HCT116 (cell line): Measurements from ENCODE around the gene VEGFD. TPM values are rescaled to one million over a fixed set of nuclear protein-coding genes. Genes with fewer than 3 reads are reported as not detected.

ENCODE experiments used
- ATAC-seq: fragments of 200-7000 bp; cut with Tn5 transposase; 2 replicates; pipeline ENCODE4 v1.9.1; 2020; ENCODE audit warnings: mild to moderate bottlenecking, moderate library complexity
- BruUV-seq: library from RNA; stranded (reverse); fragments of 400-500 nt; replicated peaks from 2 replicates; lab custom pipeline; 2021; lab: Mats Ljungman, UMichigan
- CTCF ChIA-PET: fragments of 300-600 bp; sonication (Branson Sonifier 250); formaldehyde crosslinking; loops from one replicate; lab custom pipeline; 2021; ENCODE audit warnings: antibody characterized with exemption; lab: Charles Lee
- POLR2A ChIA-PET: fragments of 300-600, 350-600 bp; sonication (Branson Sonifier 250); formaldehyde crosslinking; loops from one replicate; lab custom pipeline; 2021; ENCODE audit warnings: antibody characterized with exemption; lab: Charles Lee
- RAD21 ChIA-PET, 2 experiments: fragments of 300-600 bp; sonication (Branson Sonifier 250); formaldehyde crosslinking; loops; one replicate each; lab custom pipeline; 2023; ENCODE audit warnings: low total read pairs in 2 of 2; ENCODE audit not compliant: uncharacterized antibody in 2 of 2, unreplicated experiment in 2 of 2, low non-redundant PET in 1 of 2; lab: Charles Lee
- DNase-seq: peaks from one replicate; pipeline ENCODE4 v3.0.0-alpha.2; 2010; ENCODE audit warnings: low read depth, low spot score
- H2AFZ ChIP-seq: fragments of 200-600 bp; shearing (Covaris generic), sonication (generic); 2 replicates; pipeline ENCODE4 v1.6.1; 2017; ENCODE audit warnings: low read depth, mixed run types, mixed read lengths, antibody characterized with exemption, low read length; ENCODE audit not compliant: poor library complexity, severe bottlenecking
- H3K27ac ChIP-seq: 2 replicates; pipeline ENCODE4 v1.5.1; 2012; ENCODE audit warnings: low read depth, low read length
- H3K27me3 ChIP-seq: fragments of 200-600 bp; sonication (generic); 2 replicates; pipeline ENCODE4 v1.6.1; 2016; ENCODE audit warnings: mixed run types, low read length, mixed read lengths; ENCODE audit not compliant: insufficient read depth
- H3K36me3 ChIP-seq, 2 experiments: fragments of 200-500 bp in 1 of 2; fragments of 200-600 bp in 1 of 2; sonication (Bioruptor generic) in 1 of 2; sonication (generic) in 1 of 2; 2 replicates each; pipeline versions ENCODE4 v1.5.1 to v1.6.1; 2014 to 2016; ENCODE audit warnings: low read length in 2 of 2, inconsistent platforms in 1 of 2, mixed read lengths in 1 of 2, mixed run types in 1 of 2; ENCODE audit not compliant: insufficient read depth in 2 of 2, control insufficient read depth in 1 of 2
- H3K4me1 ChIP-seq, 2 experiments: fragments of 200-600 bp in 1 of 2; sonication (generic) in 1 of 2; 2 replicates each; pipeline versions ENCODE4 v1.5.1 to v1.6.1; 2012 to 2017; ENCODE audit warnings: low read length in 2 of 2, inconsistent platforms in 1 of 2, mild to moderate bottlenecking in 1 of 2, mixed read lengths in 1 of 2, mixed run types in 1 of 2, moderate library complexity in 1 of 2; ENCODE audit not compliant: insufficient read depth in 2 of 2, control insufficient read depth in 1 of 2
- H3K4me2 ChIP-seq: fragments of 200-600 bp; sonication (generic); 2 replicates; pipeline ENCODE4 v1.6.1; 2017; ENCODE audit warnings: mixed run types, low read length, mixed read lengths
- H3K4me3 ChIP-seq, 2 experiments: fragments of 200-600 bp in 1 of 2; sonication (generic) in 1 of 2; replicated peaks in 1 of 2; 2 replicates each; pipeline ENCODE4 v1.5.1; 2011 to 2016; ENCODE audit warnings: low read length in 2 of 2, control low read depth in 1 of 2, low read depth in 1 of 2, mild to moderate bottlenecking in 1 of 2, mixed read lengths in 1 of 2, mixed run types in 1 of 2
- H3K79me2 ChIP-seq: fragments of 200-600 bp; sonication (generic); 2 replicates; pipeline ENCODE4 v1.6.1; 2017; ENCODE audit warnings: mild to moderate bottlenecking, mixed run types, low read length, moderate library complexity, mixed read lengths; ENCODE audit not compliant: insufficient read depth
- H3K9ac ChIP-seq: fragments of 200-600 bp; sonication (generic); 2 replicates; pipeline ENCODE4 v1.6.1; 2016; ENCODE audit warnings: low read length, mixed read lengths
- H3K9me2 ChIP-seq: fragments of 200-600 bp; sonication (generic), shearing (Covaris generic); 2 replicates; pipeline ENCODE4 v1.6.1; 2017; ENCODE audit warnings: mixed run types, mild to moderate bottlenecking, moderate library complexity; ENCODE audit not compliant: insufficient read depth
- H3K9me3 ChIP-seq, 2 experiments: fragments of 200-500 bp in 1 of 2; fragments of 200-600 bp in 1 of 2; sonication (Bioruptor generic) in 1 of 2; sonication (generic) in 1 of 2; 2 replicates each; pipeline ENCODE4 v1.6.1; 2014 to 2017; ENCODE audit warnings: low read length in 2 of 2, mixed read lengths in 2 of 2, inconsistent platforms in 1 of 2, low read depth in 1 of 2, mild to moderate bottlenecking in 1 of 2, mixed run types in 1 of 2, moderate library complexity in 1 of 2; ENCODE audit not compliant: control insufficient read depth in 1 of 2, insufficient read depth in 1 of 2
- H4K20me1 ChIP-seq: fragments of 200-600 bp; sonication (generic), shearing (Covaris generic); 2 replicates; pipeline ENCODE4 v1.6.1; 2017; ENCODE audit warnings: mixed run types, mild to moderate bottlenecking, moderate library complexity; ENCODE audit not compliant: insufficient read depth
- CBX3 ChIP-seq: IDR thresholded peaks from 2 replicates; pipeline ENCODE4 v1.6.1; 2012; ENCODE audit warnings: low read depth
- CTCF ChIP-seq, 3 experiments: fragments of 200-600 bp in 1 of 3; sonication (generic) in 1 of 3; IDR thresholded peaks in 2 of 3; conservative IDR thresholded peaks in 1 of 3; 2 replicates each; pipeline ENCODE4 v1.5.1; 2012 to 2017; ENCODE audit warnings: low read depth in 2 of 3, low read length in 2 of 3, antibody characterized with exemption in 1 of 3, borderline replicate concordance in 1 of 3, control low read depth in 1 of 3, mild to moderate bottlenecking in 1 of 3, mixed read lengths in 1 of 3, mixed run types in 1 of 3, moderate library complexity in 1 of 3; ENCODE audit not compliant: insufficient read depth in 1 of 3
- EGR1 ChIP-seq: IDR thresholded peaks from 2 replicates; pipeline ENCODE4 v1.6.1; 2012; ENCODE audit warnings: low read depth
- ELF1 ChIP-seq: IDR thresholded peaks from 2 replicates; pipeline ENCODE4 v1.6.1; 2012; ENCODE audit warnings: low read depth, borderline replicate concordance
- EZH2 ChIP-seq: fragments of 200-600 bp; sonication (generic); IDR thresholded peaks from 2 replicates; pipeline ENCODE4 v1.6.1; 2017; ENCODE audit warnings: antibody characterized with exemption, mixed run types
- EZH2phosphoT487 ChIP-seq: fragments of 200-600 bp; IDR thresholded peaks from 2 replicates; pipeline ENCODE4 v1.6.1; 2018; ENCODE audit warnings: antibody characterized with exemption, borderline replicate concordance
- JUND ChIP-seq: IDR thresholded peaks from 2 replicates; pipeline ENCODE4 v1.6.1; 2012
- MAX ChIP-seq: IDR thresholded peaks from 2 replicates; pipeline ENCODE4 v1.6.1; 2012
- POLR2A ChIP-seq: IDR thresholded peaks from 2 replicates; pipeline ENCODE4 v1.7.0; 2011; ENCODE audit warnings: borderline replicate concordance; ENCODE audit not compliant: insufficient read depth, insufficient read length; ENCODE audit errors: extremely low read depth
- POLR2AphosphoS5 ChIP-seq: IDR thresholded peaks from 2 replicates; pipeline ENCODE4 v1.6.1; 2011; ENCODE audit warnings: mild to moderate bottlenecking, low read depth, low read length, moderate library complexity
- RAD21 ChIP-seq: IDR thresholded peaks from 2 replicates; pipeline ENCODE4 v1.6.1; 2012; ENCODE audit warnings: low read depth, mild to moderate bottlenecking
- REST ChIP-seq: IDR thresholded peaks from 2 replicates; pipeline ENCODE4 v1.6.1; 2012; ENCODE audit warnings: low read depth
- SRF ChIP-seq: IDR thresholded peaks from 2 replicates; pipeline ENCODE4 v1.6.1; 2012; ENCODE audit warnings: low read depth
- TCF7L2 ChIP-seq: IDR thresholded peaks from 2 replicates; pipeline ENCODE4 v1.7.0; 2011; ENCODE audit warnings: borderline replicate concordance, inconsistent platforms; ENCODE audit not compliant: insufficient read depth, insufficient read length; ENCODE audit errors: extremely low read depth
- YY1 ChIP-seq: IDR thresholded peaks from 2 replicates; pipeline ENCODE4 v1.6.1; 2011; ENCODE audit warnings: low read length, low read depth, moderate library complexity, mild to moderate bottlenecking; ENCODE audit not compliant: insufficient replicate concordance; ENCODE audit errors: extremely low read depth
- ZBTB33 ChIP-seq: IDR thresholded peaks from 2 replicates; pipeline ENCODE4 v1.6.1; 2011; ENCODE audit warnings: mild to moderate bottlenecking, low read length, moderate library complexity; ENCODE audit not compliant: insufficient replicate concordance; ENCODE audit errors: extremely low read depth
- ZFX ChIP-seq: fragments of 450-650 bp; IDR thresholded peaks from 2 replicates; pipeline ENCODE4 v1.6.1; 2017
- ZNF274 ChIP-seq: fragments of 200-500 bp; sonication (Bioruptor generic); IDR thresholded peaks from 2 replicates; pipeline ENCODE4 v1.6.1; 2014; ENCODE audit warnings: mild to moderate bottlenecking, low read depth, low read length, inconsistent platforms
- intact Hi-C: fragments of 100-400 bp; cut with micrococcal nuclease; formaldehyde crosslinking; loops from 2 replicates; pipeline ENCODE4 v1.10.0; 2022
- total RNA-seq: library from RNA; stranded (reverse); gene quantifications from one replicate; pipeline ENCODE4 v1.2.1, GENCODE V29; 2021; ENCODE audit not compliant: unreplicated experiment

Gene VEGFD
- total RNA-seq, 1 experiment from 2014 or later, result 0.37 TPM

- TF ChIP-seq RAD21 (no peak), POLR2AphosphoS5 (no peak), ZNF274 (no peak), JUND (no peak), SRF (no peak), ELF1 (no peak), ZFX (no peak), YY1 (no peak), EZH2 (no peak), CBX3 (no peak), ZBTB33 (no peak), EZH2phosphoT487 (no peak), REST (no peak), CTCF (IDR thresholded peaks at IDR 0.05 in 2 of 3, conservative IDR thresholded peaks at IDR 0.05 in 1 of 3; ENCODE audit: borderline replicate concordance in 1 of 3, insufficient read depth in 1 of 3, low read depth in 2 of 3, low read length in 2 of 3) (no peak), POLR2A (no peak), MAX (no peak), TCF7L2 (no peak), EGR1 (no peak)
- TF ChIP-seq, all 23 proteins: peak for 0
- intact Hi-C loops, result no loop called here
- H3K9me2 ChIP-seq, result no peaks in the 10 kb centered on the region
- DNase-seq, result no peak
- H2AFZ ChIP-seq, result no peak overlapping the region
- H3K9ac ChIP-seq, result no peak overlapping the region
- H3K36me3 ChIP-seq, result no peaks in the 10 kb centered on the region
- no peak overlapping the region for H3K4me3 ChIP-seq
- H3K79me2 ChIP-seq, result no peaks in the 10 kb centered on the region
- H4K20me1 ChIP-seq, result no peaks in the 10 kb centered on the region
- H3K9me3 ChIP-seq, result no peaks in the 10 kb centered on the region
- H3K4me2 ChIP-seq, result no peak overlapping the region
- H3K27ac ChIP-seq, result no peak overlapping the region
- ChIA-PET POLR2A (no interaction called here), RAD21 (no interaction called here), CTCF (no interaction called here)
- ATAC-seq, result no peak
- no peaks in the 10 kb centered on the region for H3K4me1 ChIP-seq
- no TSS peak for BruUV-seq
- H3K27me3 ChIP-seq, result no peaks in the 10 kb centered on the region
Measured at GRCh38 chrX:15391850-15392249, 7.6 kb upstream of the VEGFD start.
